GM21825 (cell line): ENCODE data around the gene ELSPBP1.
"Not testable (repeated sequence)": the region's sequence is repeated elsewhere in the genome, so short reads cannot be mapped to it uniquely, and the experiment has no call there.

Source experiments
- ATAC-seq: cut with Tn5 transposase; IDR thresholded peaks from one replicate; pipeline ENCODE4 v1.9.1; 2021; ENCODE audit warnings: mild to moderate bottlenecking, moderate library complexity; ENCODE audit not compliant: unreplicated experiment

ELSPBP1 gene

DNA sequence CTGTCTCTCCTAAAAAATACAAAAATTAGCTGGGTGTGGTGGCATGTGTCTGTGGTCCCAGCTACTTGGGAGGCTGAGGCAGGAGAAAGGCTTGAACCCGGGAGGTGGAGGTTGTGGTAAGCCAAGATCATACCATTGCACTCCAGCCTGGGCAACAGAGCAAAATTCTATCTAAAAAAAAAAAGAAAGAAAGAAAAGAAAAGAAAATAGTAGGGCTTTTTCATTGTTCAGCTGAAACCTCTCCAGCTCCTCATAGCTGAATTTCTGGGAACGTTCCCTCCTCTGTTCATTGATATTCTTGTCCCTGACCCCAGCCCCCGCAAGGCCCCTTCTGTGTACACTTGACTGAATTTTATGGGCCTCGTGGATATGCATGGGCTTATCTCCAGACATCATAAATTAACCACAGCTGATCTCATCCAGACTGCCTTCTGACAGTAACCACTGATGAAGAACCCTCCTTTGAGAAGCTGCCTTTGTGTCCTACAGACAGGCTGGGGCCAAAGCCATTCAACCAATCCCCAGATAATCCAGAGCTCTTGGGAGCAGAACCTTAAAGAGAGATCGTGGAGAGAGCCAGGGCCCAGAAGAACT lies at the start of gene ELSPBP1:
Gene ELSPBP1 (plus strand): TSS at position 424 of the 594 bp plus-strand sequence. CDS start 14,036 bp downstream, outside the sequence.
- no peak for ATAC-seq

GRCh38 chr19:47949852-47950521 lies 44.4 kb upstream of the ELSPBP1 start:
- not testable (repeated sequence) for ATAC-seq

- not testable (repeated sequence) for ATAC-seq
Observed at GRCh38 chr19:47952132-47952531, 42.3 kb upstream of the ELSPBP1 start.

DNA sequence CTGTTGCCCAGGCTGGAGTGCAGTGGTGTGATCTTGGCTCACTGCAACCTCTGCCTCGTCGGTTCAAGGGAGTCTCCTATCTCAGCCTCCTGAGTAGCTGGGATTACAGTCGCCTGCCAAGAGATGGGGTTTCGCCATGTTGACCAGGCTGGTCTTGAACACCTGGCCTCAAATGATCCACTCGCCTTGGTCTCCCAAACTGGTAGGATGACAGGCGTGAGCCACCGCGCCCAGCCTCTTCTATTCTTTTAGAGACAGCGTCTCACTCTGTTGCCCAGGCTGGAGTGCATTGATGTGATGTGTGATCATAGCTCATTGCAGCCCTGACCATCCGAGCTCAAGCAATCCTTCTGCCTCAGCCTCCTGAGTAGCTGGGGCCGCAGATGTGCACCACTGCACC lies 38.5 kb upstream of the ELSPBP1 start:
- not testable (repeated sequence) for ATAC-seq

DNA sequence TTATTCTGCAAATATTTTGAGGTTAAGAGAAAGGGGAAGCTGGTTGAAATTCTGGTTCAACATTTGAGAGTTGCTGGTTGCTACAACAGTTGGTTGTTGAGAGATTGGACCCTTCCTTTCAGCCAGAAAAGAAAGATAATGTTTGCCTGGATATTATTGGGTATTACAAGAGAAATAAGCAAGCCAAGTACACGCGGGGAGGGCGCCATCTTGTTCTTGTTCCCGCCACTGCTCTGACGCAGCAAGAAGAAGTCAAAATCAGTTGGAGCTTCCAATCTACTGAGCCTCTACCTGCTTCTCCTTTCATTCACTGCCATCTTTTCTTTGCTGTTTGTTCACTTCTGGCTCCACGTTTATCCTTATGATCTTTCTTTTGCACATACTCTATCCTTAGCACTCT lies 20.9 kb upstream of the ELSPBP1 start:
- ATAC-seq = no peak

DNA sequence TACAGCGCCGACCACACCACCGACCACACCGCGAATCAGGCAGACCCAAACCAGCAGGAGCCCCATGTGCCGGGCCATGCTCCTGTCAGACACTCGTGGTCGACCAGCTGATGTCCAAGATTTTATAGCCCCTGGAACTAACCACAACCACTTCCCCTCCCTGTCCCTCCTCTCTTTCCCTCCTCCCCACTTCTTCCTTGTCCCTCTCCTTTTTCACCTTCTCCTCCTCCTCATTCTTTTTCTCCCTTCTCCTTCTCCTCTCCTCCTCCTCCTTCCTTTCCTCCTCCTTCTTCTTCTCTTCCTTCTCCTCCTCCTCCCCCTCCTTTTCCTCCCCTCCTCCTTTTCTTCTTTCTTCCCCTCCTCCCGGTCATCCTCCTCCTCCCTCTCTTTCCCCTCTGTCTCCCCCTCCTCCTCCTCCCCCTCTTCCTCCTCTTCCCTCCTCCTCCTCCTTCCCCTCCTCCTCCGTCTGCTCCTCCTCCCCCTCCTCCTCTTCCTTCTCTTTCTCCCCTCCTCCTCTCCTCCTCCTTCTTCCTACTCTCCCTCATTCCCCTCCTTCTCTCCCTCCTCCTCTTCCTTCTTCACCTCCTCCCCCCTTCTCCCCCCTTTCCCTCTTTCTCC lies 3.1 kb upstream of the ELSPBP1 start:
- ATAC-seq = no peak

DNA sequence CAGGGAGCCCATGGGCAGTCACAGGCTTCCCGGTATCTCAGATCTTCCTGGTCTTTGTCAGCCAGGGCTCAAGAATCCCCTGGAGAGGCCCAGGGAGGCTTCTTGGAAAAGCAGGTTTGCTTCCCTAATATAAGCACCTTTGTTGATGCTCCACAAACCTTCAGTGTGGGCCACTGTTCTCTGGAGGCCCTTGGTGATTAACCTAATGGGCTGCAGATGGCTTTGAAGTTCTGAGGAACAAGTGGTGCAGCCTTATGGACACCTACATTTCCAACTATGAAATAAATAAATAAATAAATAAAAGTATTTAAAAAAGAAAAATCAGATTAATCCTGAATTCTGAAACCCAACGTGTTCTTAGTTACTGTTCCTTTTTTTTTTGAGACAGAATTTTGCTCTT lies 2.4 kb upstream of the ELSPBP1 start, which contains the start of gene BSPH1:
Gene BSPH1 (minus strand): TSS at position 101 of the 400 bp plus-strand sequence. CDS start 89 bp downstream, at position 12.
- no peak for ATAC-seq

DNA sequence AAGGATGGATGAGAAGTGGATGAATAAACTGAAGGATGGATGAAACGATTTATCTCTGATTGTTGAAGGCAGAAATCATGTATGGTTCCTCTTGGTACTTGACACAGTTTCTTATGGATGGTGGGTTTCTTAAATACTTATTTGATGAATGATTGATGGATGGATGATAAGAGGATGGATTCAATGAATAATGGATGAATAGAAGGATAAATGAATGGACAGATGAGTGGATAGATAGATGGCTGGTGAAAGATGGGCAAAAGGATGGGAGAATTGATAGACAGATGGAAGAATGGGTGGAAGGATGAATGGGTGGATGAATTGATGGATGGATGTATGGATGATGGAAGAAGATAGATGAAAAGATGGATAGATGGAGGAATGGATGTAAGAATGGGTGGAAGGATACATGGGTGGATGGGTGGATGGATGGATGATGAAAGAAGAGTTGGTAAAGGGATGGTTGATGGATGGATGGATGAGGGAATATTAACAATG lies 1.8 kb downstream of the ELSPBP1 start:
- ATAC-seq = no peak

DNA sequence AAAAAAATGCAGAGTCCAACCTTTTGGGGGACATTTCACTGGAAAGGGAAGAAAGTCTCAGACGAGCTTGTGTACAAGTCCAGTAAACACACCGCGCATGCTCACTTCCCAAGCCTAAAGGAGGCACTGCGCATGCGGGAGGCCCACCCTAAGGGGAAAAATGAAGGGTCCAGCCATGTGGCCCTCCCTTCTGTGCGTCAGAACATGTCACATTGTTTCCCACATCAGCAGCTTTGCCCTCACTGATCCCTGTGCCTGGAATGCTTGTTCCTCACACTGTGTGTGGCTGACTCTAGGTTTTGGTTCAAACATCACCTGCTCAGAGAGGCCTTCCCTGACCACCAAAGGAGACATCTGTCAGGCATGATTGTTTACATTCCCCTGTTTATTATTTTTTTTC lies 4.4 kb downstream of the ELSPBP1 start:
- ATAC-seq = no peak

- ATAC-seq = no peak
Observed at GRCh38 chr19:48000846-48001245, 6.4 kb downstream of the ELSPBP1 start.

- ATAC-seq = no peak
Observed at GRCh38 chr19:48004236-48004635, 9.8 kb downstream of the ELSPBP1 start.

DNA sequence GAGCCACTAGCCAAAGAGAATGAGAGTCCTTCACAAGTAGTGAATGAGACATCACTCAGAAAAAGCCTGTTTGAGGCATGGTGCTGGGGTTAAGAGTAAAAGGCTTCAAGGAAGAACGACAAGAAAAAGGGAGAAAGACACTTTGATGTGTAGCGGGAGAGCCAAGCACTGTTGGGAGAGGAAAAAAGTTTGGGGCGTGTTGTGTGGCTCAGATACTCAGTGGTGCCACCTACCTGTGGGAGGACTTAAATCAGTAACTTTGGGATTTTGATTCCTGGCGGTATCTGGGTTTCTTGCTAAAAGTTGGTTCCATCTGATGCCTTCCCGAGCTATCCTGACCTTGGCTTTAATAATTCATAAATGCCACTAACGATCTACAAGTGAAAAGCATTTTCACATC lies 12.3 kb downstream of the ELSPBP1 start:
- no peak for ATAC-seq

- ATAC-seq = no peak
Observed at GRCh38 chr19:48010932-48011758, 16.7 kb downstream of the ELSPBP1 start.

- no peak for ATAC-seq
Observed at GRCh38 chr19:48020686-48021085, 26.3 kb downstream of the ELSPBP1 start.

DNA sequence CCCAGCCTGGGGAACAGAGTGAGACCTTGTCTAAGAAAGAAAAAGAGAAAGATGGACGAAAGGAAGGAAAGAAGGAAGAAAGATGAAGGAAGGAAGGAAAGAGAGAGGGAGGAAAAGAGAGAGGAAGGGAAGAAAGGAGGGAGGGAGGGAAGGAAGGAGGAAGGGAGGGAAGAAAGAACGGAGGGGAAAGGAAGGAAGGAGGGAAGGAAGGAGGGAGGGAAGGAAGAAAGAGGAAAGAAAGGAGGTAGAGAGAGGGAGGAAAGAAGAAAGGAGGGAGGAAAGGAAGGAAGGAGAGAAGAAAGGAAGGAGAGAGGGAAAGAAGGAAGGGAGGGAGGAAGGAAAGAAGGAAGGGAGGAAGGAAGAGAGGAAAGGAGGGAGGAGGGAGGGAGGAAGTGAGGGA lies 28.6 kb downstream of the ELSPBP1 start:
- ATAC-seq = no peak

DNA sequence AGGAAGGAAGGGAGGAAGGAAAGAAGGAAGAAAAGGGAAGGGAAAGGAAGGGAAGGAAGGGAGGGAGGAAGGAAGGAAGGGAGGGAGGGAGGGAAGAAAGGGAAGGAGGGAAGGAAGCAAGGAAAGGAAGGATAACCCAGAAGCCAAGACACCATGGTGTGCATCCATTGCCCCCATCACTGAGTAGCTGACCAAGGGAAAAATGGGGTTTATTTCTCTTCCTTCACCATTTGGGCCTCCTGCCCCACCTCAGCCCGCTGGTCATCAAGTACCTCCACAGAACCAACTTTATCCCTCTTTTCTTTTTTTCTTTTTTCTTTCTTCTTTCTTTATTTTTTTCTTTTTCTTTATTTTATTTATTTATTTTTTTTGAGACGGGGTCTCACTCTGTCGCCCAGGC lies 29.1 kb downstream of the ELSPBP1 start:
- ATAC-seq = no peak

DNA sequence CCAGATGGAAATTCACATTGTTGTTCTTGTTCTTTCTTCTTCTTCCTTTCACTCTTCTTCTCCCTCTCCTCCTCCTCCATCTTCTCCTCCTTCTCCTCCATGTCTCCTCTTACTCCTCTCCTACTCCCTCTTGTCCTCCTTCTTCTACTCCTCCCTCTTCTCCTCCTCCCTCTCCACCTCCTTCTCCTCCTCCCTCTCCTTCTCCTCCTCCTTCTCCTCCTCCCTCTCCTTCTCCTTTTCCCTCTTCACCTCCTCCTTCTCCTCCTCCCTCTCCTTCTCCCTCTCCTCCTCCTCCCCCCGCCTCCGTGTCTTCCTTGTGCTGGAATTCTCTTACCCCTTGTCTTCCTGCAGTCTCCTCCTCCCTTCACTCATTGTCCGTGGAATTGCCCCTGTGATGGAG lies 31.0 kb downstream of the ELSPBP1 start:
- no peak for ATAC-seq

DNA sequence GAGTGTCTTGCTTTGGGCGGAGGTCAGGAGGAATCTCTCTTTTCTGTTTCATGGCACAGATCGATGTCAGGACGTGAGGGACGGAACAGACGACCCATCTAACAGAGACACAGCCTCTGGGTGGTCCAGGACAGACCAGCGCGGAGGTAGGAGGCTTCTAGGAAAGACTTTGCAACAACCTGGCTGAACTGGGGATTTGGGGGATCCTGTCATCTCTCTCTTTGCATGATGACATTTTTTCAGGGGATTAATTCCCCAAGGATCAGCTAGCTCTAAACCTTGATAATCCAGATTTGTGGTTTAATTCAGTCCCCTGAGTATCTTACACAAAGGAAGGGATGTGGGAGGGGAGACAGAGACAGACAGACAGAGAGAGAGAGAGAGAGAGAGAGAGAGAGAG lies 35.0 kb downstream of the ELSPBP1 start:
- ATAC-seq = no peak

- no peak for ATAC-seq
Observed at GRCh38 chr19:48030073-48030472, 35.6 kb downstream of the ELSPBP1 start.

GRCh38 chr19:48033604-48034003 lies 39.2 kb downstream of the ELSPBP1 start:
- no peak for ATAC-seq

DNA sequence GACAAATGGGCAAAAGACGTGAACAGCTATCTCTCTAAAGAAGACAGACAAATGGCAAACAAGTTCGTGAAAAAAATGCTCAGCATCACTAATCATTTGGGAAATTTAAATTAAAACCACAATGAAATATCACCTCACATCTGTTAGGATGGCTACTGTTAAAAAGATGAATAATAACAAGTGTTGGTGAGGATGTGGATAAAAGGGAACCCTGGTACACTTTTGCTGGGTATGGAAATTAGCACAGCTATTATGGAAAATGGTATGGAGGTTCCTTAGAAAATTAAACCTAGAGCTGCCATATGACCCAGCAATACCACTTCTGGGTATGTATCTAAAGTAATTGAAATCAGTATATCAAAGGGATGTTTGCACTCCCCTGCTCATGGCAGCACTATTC lies 42.3 kb downstream of the ELSPBP1 start:
- ATAC-seq = no peak
